Loucy (cell line): ENCODE measurements around the gene GCK.

ENCODE experiments used
- H2AFZ ChIP-seq: fragments of 200-600 bp; sonication (generic); 2 replicates; pipeline ENCODE4 v1.6.0; 2016; ENCODE audit warnings: antibody characterized with exemption, mild to moderate bottlenecking, low read length, moderate library complexity
- H3F3A ChIP-seq: fragments of 200-600 bp; 2 replicates; pipeline ENCODE4 v1.6.0; 2016; ENCODE audit warnings: antibody characterized with exemption, low read depth, mild to moderate bottlenecking
- H3K27me3 ChIP-seq: fragments of 200-600 bp; sonication (generic); 2 replicates; pipeline ENCODE4 v1.6.1; 2014; ENCODE audit warnings: low read length, mild to moderate bottlenecking; ENCODE audit not compliant: insufficient read depth, poor library complexity, severe bottlenecking
- H3K36me3 ChIP-seq: fragments of 200-600 bp; sonication (generic); 2 replicates; pipeline ENCODE4 v1.6.1; 2016; ENCODE audit warnings: low read length; ENCODE audit not compliant: insufficient read depth
- H3K4me1 ChIP-seq: fragments of 200-600 bp; sonication (generic); 2 replicates; pipeline ENCODE4 v1.5.1; 2014; ENCODE audit warnings: low read length, mild to moderate bottlenecking; ENCODE audit not compliant: insufficient read depth, poor library complexity, severe bottlenecking
- H3K4me2 ChIP-seq: fragments of 200-600 bp; sonication (generic); 2 replicates; pipeline ENCODE4 v1.6.0; 2014; ENCODE audit warnings: antibody characterized with exemption, low read length, low read depth, mild to moderate bottlenecking; ENCODE audit not compliant: poor library complexity, severe bottlenecking
- H3K4me3 ChIP-seq: fragments of 200-600 bp; sonication (generic); 2 replicates; pipeline ENCODE4 v1.5.1; 2014; ENCODE audit warnings: low read length, mild to moderate bottlenecking, mixed read lengths; ENCODE audit not compliant: poor library complexity, severe bottlenecking
- H3K79me2 ChIP-seq: fragments of 200-600 bp; sonication (generic); 2 replicates; pipeline ENCODE4 v1.6.1; 2014; ENCODE audit warnings: low read length; ENCODE audit not compliant: insufficient read depth
- H3K9ac ChIP-seq: fragments of 200-600 bp; sonication (generic); 2 replicates; pipeline ENCODE4 v1.6.0; 2014; ENCODE audit warnings: mild to moderate bottlenecking, low read depth, low read length, moderate library complexity; ENCODE audit not compliant: poor library complexity, severe bottlenecking
- H3K9me2 ChIP-seq: fragments of 200-600 bp; sonication (generic); replicated peaks from 2 replicates; pipeline ENCODE4 v1.6.1; 2016; ENCODE audit warnings: low read depth, low read length, mixed read lengths
- H3K9me3 ChIP-seq: fragments of 200-600 bp; sonication (generic); 2 replicates; pipeline ENCODE4 v1.6.1; 2014; ENCODE audit warnings: mild to moderate bottlenecking, antibody characterized with exemption, low read length, low read depth; ENCODE audit not compliant: insufficient read depth
- H4K20me1 ChIP-seq: fragments of 200-600 bp; sonication (generic); 2 replicates; pipeline ENCODE4 v1.6.0; 2014; ENCODE audit warnings: antibody characterized with exemption, low read length, mild to moderate bottlenecking; ENCODE audit not compliant: insufficient read depth, poor library complexity, severe bottlenecking
- EZH2phosphoT487 ChIP-seq: fragments of 200-600 bp; IDR thresholded peaks from 2 replicates; pipeline ENCODE4 v1.6.1; 2018; ENCODE audit warnings: antibody characterized with exemption, mild to moderate bottlenecking, moderate library complexity, borderline replicate concordance
- TF ChIP-seq, protein P1 (sequence below): fragments of 200-600 bp; sonication (generic); conservative IDR thresholded peaks from 2 replicates; pipeline ENCODE4 v1.5.1; 2014; ENCODE audit warnings: mild to moderate bottlenecking, antibody characterized with exemption, low read length

The GCK gene

DNA sequence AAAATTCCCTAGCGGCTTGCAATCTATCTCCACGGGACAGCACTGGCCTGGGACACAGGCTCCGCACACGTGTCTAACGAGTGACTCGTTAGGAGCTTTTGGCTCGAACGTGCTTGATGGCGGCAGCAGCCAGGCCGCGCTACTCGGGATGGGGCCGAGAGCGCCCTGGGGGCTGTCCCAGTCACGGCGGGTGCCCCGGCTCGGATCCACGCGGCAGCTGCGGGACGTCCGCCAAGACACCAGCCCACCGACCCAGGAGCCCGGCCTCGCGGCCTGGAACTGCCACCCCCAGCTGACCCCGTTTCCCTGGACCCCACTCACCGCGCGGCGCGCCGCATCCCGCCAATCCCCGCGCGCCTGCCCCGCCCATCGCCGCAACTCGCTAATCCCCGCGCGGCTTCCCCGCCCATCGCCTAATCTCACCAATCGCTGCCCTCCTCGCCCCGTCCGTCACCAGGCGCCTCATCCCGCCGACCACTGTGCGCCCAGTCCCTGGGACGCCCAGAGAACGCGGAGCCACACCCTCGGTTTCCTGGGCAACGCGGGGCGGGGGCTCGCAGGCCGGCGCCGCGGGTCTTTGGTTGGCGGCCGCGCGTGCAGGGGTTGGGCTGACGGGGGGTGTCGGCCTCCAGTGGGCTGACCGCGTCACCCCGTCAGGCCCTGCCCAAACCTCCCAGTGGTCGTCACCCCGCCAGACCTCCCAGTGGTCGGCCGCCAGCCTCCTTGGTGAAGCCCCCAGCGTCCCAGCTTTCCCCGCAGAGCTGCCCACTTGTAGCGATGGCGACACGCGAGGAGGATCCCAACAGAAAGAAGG is 65.8 kb downstream of the GCK start, which contains the start of gene POLD2:
POLD2 (minus strand) TSS at position 359 of the 814 bp plus-strand sequence. CDS start 1,495 bp downstream, outside the sequence.
- H2AFZ ChIP-seq, result peak within 1 kb of the TSS; percentile 78
- peaks cover 5% of the 10 kb centered on the region; the same call in 1 of the 2 replicates for H3F3A ChIP-seq
- H3K4me2 ChIP-seq, result peak within 1 kb of the TSS; percentile 99
- no peaks in the 10 kb centered on the region for H3K9me2 ChIP-seq
- peaks cover 46% of the 10 kb centered on the region for H3K79me2 ChIP-seq
- peaks cover 46% of the 10 kb centered on the region for H3K4me1 ChIP-seq
- peaks cover 6% of the 10 kb centered on the region; the same call in 1 of the 2 replicates for H3K36me3 ChIP-seq
- H3K9ac ChIP-seq, result peak within 1 kb of the TSS; percentile 78
- H3K4me3 ChIP-seq, result peak within 1 kb of the TSS; percentile 90
- peaks cover 6% of the 10 kb centered on the region for H4K20me1 ChIP-seq
- no peak for TF ChIP-seq EZH2phosphoT487
- TF ChIP-seq, protein P1, sequence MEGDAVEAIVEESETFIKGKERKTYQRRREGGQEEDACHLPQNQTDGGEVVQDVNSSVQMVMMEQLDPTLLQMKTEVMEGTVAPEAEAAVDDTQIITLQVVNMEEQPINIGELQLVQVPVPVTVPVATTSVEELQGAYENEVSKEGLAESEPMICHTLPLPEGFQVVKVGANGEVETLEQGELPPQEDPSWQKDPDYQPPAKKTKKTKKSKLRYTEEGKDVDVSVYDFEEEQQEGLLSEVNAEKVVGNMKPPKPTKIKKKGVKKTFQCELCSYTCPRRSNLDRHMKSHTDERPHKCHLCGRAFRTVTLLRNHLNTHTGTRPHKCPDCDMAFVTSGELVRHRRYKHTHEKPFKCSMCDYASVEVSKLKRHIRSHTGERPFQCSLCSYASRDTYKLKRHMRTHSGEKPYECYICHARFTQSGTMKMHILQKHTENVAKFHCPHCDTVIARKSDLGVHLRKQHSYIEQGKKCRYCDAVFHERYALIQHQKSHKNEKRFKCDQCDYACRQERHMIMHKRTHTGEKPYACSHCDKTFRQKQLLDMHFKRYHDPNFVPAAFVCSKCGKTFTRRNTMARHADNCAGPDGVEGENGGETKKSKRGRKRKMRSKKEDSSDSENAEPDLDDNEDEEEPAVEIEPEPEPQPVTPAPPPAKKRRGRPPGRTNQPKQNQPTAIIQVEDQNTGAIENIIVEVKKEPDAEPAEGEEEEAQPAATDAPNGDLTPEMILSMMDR, result no peak
- no peaks in the 10 kb centered on the region for H3K27me3 ChIP-seq
- no peaks in the 10 kb centered on the region for H3K9me3 ChIP-seq

GRCh38 chr7:44122529-44122928 is 66.7 kb downstream of the GCK start:
- peak overlapping the region; percentile 99 for H3K4me2 ChIP-seq
- H3F3A ChIP-seq, result peaks cover 5% of the 10 kb centered on the region; the same call in 1 of the 2 replicates
- TF ChIP-seq, protein P1, result no peak
- no peak for TF ChIP-seq EZH2phosphoT487
- no peak overlapping the region for H2AFZ ChIP-seq
- no peaks in the 10 kb centered on the region for H3K9me2 ChIP-seq
- H3K27me3 ChIP-seq, result no peaks in the 10 kb centered on the region
- peaks cover 41% of the 10 kb centered on the region for H3K4me1 ChIP-seq
- H4K20me1 ChIP-seq, result peaks cover 6% of the 10 kb centered on the region
- peaks cover 53% of the 10 kb centered on the region for H3K79me2 ChIP-seq
- H3K4me3 ChIP-seq, result peak overlapping the region; percentile 90
- H3K36me3 ChIP-seq, result peaks cover 6% of the 10 kb centered on the region; the same call in 1 of the 2 replicates
- no peaks in the 10 kb centered on the region for H3K9me3 ChIP-seq
- H3K9ac ChIP-seq, result peak overlapping the region; percentile 74

DNA sequence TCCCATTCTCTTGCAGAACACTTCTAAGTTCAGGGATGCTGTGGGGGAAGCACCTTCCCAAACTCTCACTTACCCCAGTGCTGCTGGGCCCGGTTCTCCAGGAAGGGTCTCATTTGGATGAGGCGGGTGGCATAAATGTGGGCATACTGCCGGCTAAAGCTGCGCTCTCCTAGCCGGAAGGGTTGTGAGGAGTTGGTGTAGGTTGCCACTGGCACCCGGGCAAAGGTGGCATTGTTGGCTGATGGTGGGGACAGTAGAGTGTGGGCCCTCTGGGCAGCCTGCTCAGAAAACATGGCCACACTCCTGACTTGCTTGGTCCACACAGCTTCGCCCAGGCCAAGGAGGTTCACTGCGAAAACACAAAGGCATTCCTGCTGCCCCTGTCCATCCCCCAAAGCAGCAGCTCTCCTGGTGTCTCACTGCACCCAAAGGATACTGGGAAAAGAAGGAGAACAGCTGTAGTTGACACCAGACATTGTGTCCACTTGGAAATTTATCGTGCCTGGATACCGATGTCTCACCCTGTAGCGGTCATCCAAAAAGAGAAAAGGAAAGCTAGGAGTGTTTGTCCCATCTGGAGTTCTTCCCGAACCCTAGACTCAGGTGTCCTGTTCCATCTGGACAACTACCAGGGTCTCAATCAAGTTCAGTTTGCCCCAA is 67.3 kb downstream of the GCK start:
- H3K4me2 ChIP-seq, result peak overlapping the region; percentile 99
- H2AFZ ChIP-seq, result no peak overlapping the region
- H3K27me3 ChIP-seq, result no peaks in the 10 kb centered on the region
- H3K4me3 ChIP-seq, result peak overlapping the region; percentile 90
- TF ChIP-seq, protein P1, result no peak
- no peak for TF ChIP-seq EZH2phosphoT487
- no peaks in the 10 kb centered on the region for H3K9me3 ChIP-seq
- peaks cover 6% of the 10 kb centered on the region for H4K20me1 ChIP-seq
- H3K9me2 ChIP-seq, result no peaks in the 10 kb centered on the region
- peak overlapping the region; percentile 74 for H3K9ac ChIP-seq
- peaks cover 41% of the 10 kb centered on the region for H3K4me1 ChIP-seq
- H3K79me2 ChIP-seq, result peaks cover 53% of the 10 kb centered on the region
- peaks cover 5% of the 10 kb centered on the region; the same call in 1 of the 2 replicates for H3F3A ChIP-seq
- peaks cover 6% of the 10 kb centered on the region; the same call in 1 of the 2 replicates for H3K36me3 ChIP-seq
